SK-N-SH (cell line): ENCODE results near the gene HAUS1. TPM values are rescaled to one million over a fixed set of nuclear protein-coding genes. Genes with fewer than 3 reads are reported as not detected.
"Not testable (repeated sequence)": the region's sequence is repeated elsewhere in the genome, so short reads cannot be mapped to it uniquely, and the experiment has no call there.

Source experiments
- CTCF ChIA-PET: fragments of 300-600, 350-600 bp; formaldehyde crosslinking; extraction: SDS; loops from one replicate; lab custom pipeline; 2021; lab: Yijun Ruan, JAX
- POLR2A ChIA-PET: fragments of 350-600 bp; sonication (Branson Sonifier 250); formaldehyde crosslinking; extraction: SDS; loops from one replicate; lab custom pipeline; 2020; ENCODE audit warnings: antibody characterized with exemption, inconsistent platforms; lab: Yijun Ruan, JAX
- DNase-seq: peaks from one replicate; pipeline ENCODE4 v3.0.0; 2012
- H2AFZ ChIP-seq: fragments of 200-600 bp; sonication (generic); 2 replicates; pipeline ENCODE4 v1.8.1; 2016; ENCODE audit warnings: antibody characterized with exemption, mild to moderate bottlenecking, low read depth
- H3F3A ChIP-seq: fragments of 200-600 bp; sonication (generic); replicated peaks from 2 replicates; pipeline ENCODE3; 2016; ENCODE audit warnings: antibody characterized with exemption, mild to moderate bottlenecking; ENCODE audit not compliant: insufficient read depth
- H3K27ac ChIP-seq, 2 experiments: fragments of 200-500 bp in 1 of 2; fragments of 200-600 bp in 1 of 2; sonication (Bioruptor generic) in 1 of 2; sonication (generic), shearing (Covaris generic) in 1 of 2; 2 replicates each; pipeline versions ENCODE4 v1.5.1 to v1.6.1; 2014 to 2016; ENCODE audit warnings: low read depth in 2 of 2, inconsistent platforms in 1 of 2, low read length in 1 of 2, mild to moderate bottlenecking in 1 of 2, mixed read lengths in 1 of 2
- H3K27me3 ChIP-seq: fragments of 200-600 bp; sonication (generic), shearing (Covaris generic); 2 replicates; pipeline ENCODE4 v1.6.1; 2016; ENCODE audit warnings: mixed run types; ENCODE audit not compliant: insufficient read depth
- H3K36me3 ChIP-seq, 2 experiments: fragments of 200-500 bp in 1 of 2; fragments of 200-600 bp in 1 of 2; sonication (Bioruptor generic) in 1 of 2; sonication (generic) in 1 of 2; replicated peaks in 1 of 2; 2 replicates each; pipeline versions ENCODE3 to v1.5.1; 2014 to 2016; ENCODE audit warnings: low read length in 1 of 2, mild to moderate bottlenecking in 1 of 2; ENCODE audit not compliant: insufficient read depth in 2 of 2, control insufficient read depth in 1 of 2
- H3K4me1 ChIP-seq, 2 experiments: fragments of 200-500 bp in 1 of 2; fragments of 200-600 bp in 1 of 2; sonication (Bioruptor generic) in 1 of 2; sonication (generic), shearing (Covaris generic) in 1 of 2; 2 replicates each; pipeline versions ENCODE4 v1.5.1 to v1.6.1; 2014 to 2016; ENCODE audit warnings: low read depth in 1 of 2, low read length in 1 of 2, mixed run types in 1 of 2; ENCODE audit not compliant: insufficient read depth in 2 of 2, control insufficient read depth in 1 of 2
- H3K4me2 ChIP-seq: fragments of 200-600 bp; sonication (generic), shearing (Covaris generic); 2 replicates; pipeline ENCODE4 v1.6.1; 2017; ENCODE audit warnings: mixed run types
- H3K4me3 ChIP-seq, 2 experiments: fragments of 200-500 bp in 1 of 2; fragments of 200-600 bp in 1 of 2; sonication (Bioruptor generic) in 1 of 2; sonication (generic), shearing (Covaris generic) in 1 of 2; 2 replicates each; pipeline versions ENCODE4 v1.5.1 to v1.8.1; 2014 to 2016; ENCODE audit warnings: low read depth in 2 of 2, inconsistent platforms in 1 of 2, low read length in 1 of 2, mild to moderate bottlenecking in 1 of 2, mixed read lengths in 1 of 2, moderate library complexity in 1 of 2
- H3K79me2 ChIP-seq: fragments of 200-600 bp; sonication (generic); 2 replicates; pipeline ENCODE4 v1.8.1; 2017; ENCODE audit warnings: mild to moderate bottlenecking; ENCODE audit not compliant: insufficient read depth
- H3K9ac ChIP-seq: fragments of 200-600 bp; sonication (generic); 2 replicates; pipeline ENCODE4 v1.6.1; 2017; ENCODE audit warnings: mixed run types
- H3K9me2 ChIP-seq: fragments of 200-600 bp; sonication (generic); 2 replicates; pipeline ENCODE4 v1.6.1; 2017; ENCODE audit warnings: mixed run types
- H3K9me3 ChIP-seq: fragments of 200-600 bp; sonication (generic); 2 replicates; pipeline ENCODE4 v1.6.1; 2017; ENCODE audit warnings: mixed run types, mild to moderate bottlenecking, moderate library complexity
- H4K20me1 ChIP-seq: fragments of 200-600 bp; sonication (generic); 2 replicates; pipeline ENCODE4 v1.6.1; 2017; ENCODE audit warnings: mild to moderate bottlenecking, mixed run types; ENCODE audit not compliant: insufficient read depth
- CHD2 ChIP-seq: fragments of 150-350 bp; IDR thresholded peaks from 2 replicates; pipeline ENCODE4 v1.6.1; 2018; ENCODE audit warnings: low read length; ENCODE audit not compliant: partially characterized antibody
- CTCF ChIP-seq: fragments of 200-600 bp; sonication (generic); IDR thresholded peaks from 2 replicates; pipeline ENCODE4 v1.6.1; 2017; ENCODE audit warnings: antibody characterized with exemption, mild to moderate bottlenecking, moderate library complexity
- ELF1 ChIP-seq: IDR thresholded peaks from 2 replicates; pipeline ENCODE4 v1.4.0; 2012
- EP300 ChIP-seq, 2 experiments: IDR thresholded peaks; 2 replicates each; pipeline versions ENCODE4 v1.4.0 to v1.6.1; 2012; ENCODE audit warnings: borderline replicate concordance in 1 of 2, low read depth in 1 of 2, low read length in 1 of 2
- EZH2phosphoT487 ChIP-seq: fragments of 200-600 bp; sonication (generic); IDR thresholded peaks from 2 replicates; pipeline ENCODE4 v1.6.1; 2017; ENCODE audit warnings: low read depth, mixed run types, mild to moderate bottlenecking, antibody characterized with exemption, moderate library complexity, borderline replicate concordance
- FOXJ3 ChIP-seq: sonication (generic); formaldehyde crosslinking; IDR thresholded peaks from 2 replicates; pipeline ENCODE4 v1.5.1; 2020; ENCODE audit warnings: mild to moderate bottlenecking, missing genetic modification reagents
- GABPA ChIP-seq: IDR thresholded peaks from 2 replicates; pipeline ENCODE4 v1.4.0; 2012; ENCODE audit warnings: low read depth, mild to moderate bottlenecking
- IRF3 ChIP-seq: fragments of 150-350 bp; IDR thresholded peaks from 2 replicates; pipeline ENCODE4 v1.6.1; 2016; ENCODE audit warnings: mild to moderate bottlenecking, low read depth, low read length
- MEF2A ChIP-seq: IDR thresholded peaks from 2 replicates; pipeline ENCODE4 v1.4.0; 2012; ENCODE audit warnings: low read depth, borderline replicate concordance
- POLR2AphosphoS5 ChIP-seq: IDR thresholded peaks from 2 replicates; pipeline ENCODE4 v1.6.1; 2012; ENCODE audit warnings: low read depth, low read length
- RAD21 ChIP-seq: IDR thresholded peaks from 2 replicates; pipeline ENCODE4 v1.6.1; 2012; ENCODE audit warnings: mild to moderate bottlenecking, low read length
- REST ChIP-seq: IDR thresholded peaks from 2 replicates; pipeline ENCODE4 v1.6.1; 2012; ENCODE audit warnings: mild to moderate bottlenecking, low read depth, low read length, moderate library complexity
- RFX5 ChIP-seq: IDR thresholded peaks from 2 replicates; pipeline ENCODE4 v1.6.1; 2012; ENCODE audit warnings: mild to moderate bottlenecking, improper control_type of control experiment, low read length
- RXRA ChIP-seq: IDR thresholded peaks from 2 replicates; pipeline ENCODE4 v1.4.0; 2012; ENCODE audit warnings: low read depth, mild to moderate bottlenecking, borderline replicate concordance
- TAF1 ChIP-seq: IDR thresholded peaks from 2 replicates; pipeline ENCODE4 v1.6.1; 2012; ENCODE audit warnings: low read depth, mild to moderate bottlenecking, low read length, moderate library complexity, borderline replicate concordance
- TEAD4 ChIP-seq: IDR thresholded peaks from 2 replicates; pipeline ENCODE4 v1.4.0; 2012; ENCODE audit warnings: mild to moderate bottlenecking, borderline replicate concordance; ENCODE audit not compliant: insufficient read depth
- USF1 ChIP-seq: IDR thresholded peaks from 2 replicates; pipeline ENCODE4 v1.4.0; 2012; ENCODE audit warnings: low read depth, borderline replicate concordance
- YY1 ChIP-seq: IDR thresholded peaks from 2 replicates; pipeline ENCODE4 v1.4.0; 2012; ENCODE audit warnings: low read depth, mild to moderate bottlenecking
- WGBS: methylation state at CpG from one replicate; pipeline ENCODE4 v1.1.6; 2017; ENCODE audit warnings: low lambda C conversion rate; 5-methylcytosine and 5-hydroxymethylcytosine counted together
- polyA plus RNA-seq, 3 experiments: library from polyadenylated mRNA; depleted of rRNA; stranded (reverse); fragments of >200 nt; gene quantifications; 2 replicates each; pipeline ENCODE4 v1.2.3, GENCODE V29; 2012

The HAUS1 gene
- polyA plus RNA-seq, 1 of the 3 experiments (the other 2 are of a cell fraction) = 55.2 TPM

GRCh38 chr18:46130549-46130948 lies 26.4 kb downstream of the HAUS1 start:
- H3K4me2 ChIP-seq, H3K4me1 ChIP-seq, H4K20me1 ChIP-seq, DNase-seq, H3K27me3 ChIP-seq, CTCF ChIA-PET, H3K9me2 ChIP-seq, H3F3A ChIP-seq, POLR2A ChIA-PET, H3K4me3 ChIP-seq, H2AFZ ChIP-seq, H3K27ac ChIP-seq, H3K9me3 ChIP-seq, H3K9ac ChIP-seq, H3K79me2 ChIP-seq: not testable (repeated sequence)
- H3K36me3 ChIP-seq = peaks cover 10 to 29% of the 10 kb centered on the region in 2 experiments
- WGBS = 95% methylated on average over 8 of the region's 8 CpGs

- Histone ChIP-seq H4K20me1 (no peaks in the 10 kb centered on the region), H3F3A (peaks cover 3% of the 10 kb centered on the region), H3K4me3 (no peak overlapping the region), H2AFZ (no peak overlapping the region), H3K79me2 (no peaks in the 10 kb centered on the region), H3K9me2 (no peaks in the 10 kb centered on the region), H3K9me3 (no peaks in the 10 kb centered on the region), H3K36me3 (peaks cover 4 to 13% of the 10 kb centered on the region in 2 experiments), H3K27ac (no peak overlapping the region), H3K4me2 (no peak overlapping the region), H3K9ac (no peak overlapping the region), H3K27me3 (no peaks in the 10 kb centered on the region), H3K4me1 (no peaks in the 10 kb centered on the region)
- no peak for DNase-seq
- ChIA-PET POLR2A (no interaction called here), CTCF (no interaction called here)
- 98% methylated on average over 3 of the region's 3 CpGs for WGBS
- TF ChIP-seq GABPA (no peak), RXRA (no peak), TAF1 (no peak), CTCF (no peak), FOXJ3 (CRISPR knock-in tag) (no peak), POLR2AphosphoS5 (no peak), RFX5 (no peak), EP300 (IDR thresholded peaks at IDR 0.05; ENCODE audit: borderline replicate concordance in 1 of 2, low read depth in 1 of 2, low read length in 1 of 2) (no peak), CHD2 (no peak), RAD21 (no peak), EZH2phosphoT487 (no peak), REST (no peak), YY1 (no peak), MEF2A (no peak), TEAD4 (no peak), USF1 (no peak), IRF3 (no peak), ELF1 (no peak)
Measured at GRCh38 chr18:46133534-46133933, 29.3 kb downstream of the HAUS1 start.
